GM23338 (cell line): ENCODE measurements around the gene DYSF. TPM values are rescaled to one million over a fixed set of nuclear protein-coding genes. Genes with fewer than 3 reads are reported as not detected.

ENCODE experiments used
- ATAC-seq: fragments of 200-7000 bp; cut with Tn5 transposase; 3 replicates; pipeline ENCODE4 v1.9.1; 2020
- DNase-seq: peaks from one replicate; pipeline ENCODE4 v3.0.0-alpha.2; 2015; ENCODE audit warnings: low spot score
- H2AFZ ChIP-seq: fragments of 200-600 bp; sonication (generic); 2 replicates; pipeline ENCODE4 v1.8.0; 2016; ENCODE audit warnings: antibody characterized with exemption, mild to moderate bottlenecking, moderate library complexity
- H3F3A ChIP-seq: fragments of 200-600 bp; sonication (generic); replicated peaks from 2 replicates; pipeline ENCODE4 v1.8.0; 2017; ENCODE audit warnings: antibody characterized with exemption, mixed run types, low read depth
- H3K27ac ChIP-seq: fragments of 200-600 bp; sonication (generic); 2 replicates; pipeline ENCODE4 v1.6.1; 2016; ENCODE audit warnings: low read depth
- H3K27me3 ChIP-seq: fragments of 200-600 bp; sonication (generic); 2 replicates; pipeline ENCODE4 v1.8.0; 2016; ENCODE audit warnings: mild to moderate bottlenecking, mixed run types, moderate library complexity; ENCODE audit not compliant: insufficient read depth
- H3K36me3 ChIP-seq: fragments of 200-600 bp; sonication (generic); 2 replicates; pipeline ENCODE4 v1.8.0; 2016; ENCODE audit warnings: mild to moderate bottlenecking; ENCODE audit not compliant: insufficient read depth
- H3K4me1 ChIP-seq: fragments of 200-600 bp; sonication (generic); 2 replicates; pipeline ENCODE4 v1.8.0; 2016; ENCODE audit warnings: mild to moderate bottlenecking, moderate library complexity; ENCODE audit not compliant: insufficient read depth
- H3K4me2 ChIP-seq: fragments of 200-600 bp; sonication (generic); 2 replicates; pipeline ENCODE4 v1.7.1; 2017; ENCODE audit warnings: mixed run types
- H3K4me3 ChIP-seq: fragments of 200-600 bp; sonication (generic); 2 replicates; pipeline ENCODE4 v1.6.1; 2016; ENCODE audit warnings: mixed run types
- H3K79me2 ChIP-seq: fragments of 200-600 bp; sonication (generic); replicated peaks from 2 replicates; pipeline ENCODE4 v1.8.0; 2017; ENCODE audit warnings: mild to moderate bottlenecking; ENCODE audit not compliant: insufficient read depth
- H3K9me2 ChIP-seq: fragments of 200-600 bp; sonication (generic); 2 replicates; pipeline ENCODE4 v1.8.0; 2017; ENCODE audit not compliant: insufficient read depth
- H4K20me1 ChIP-seq: fragments of 200-600 bp; sonication (generic); replicated peaks from 2 replicates; pipeline ENCODE4 v1.8.0; 2017; ENCODE audit warnings: mild to moderate bottlenecking; ENCODE audit not compliant: insufficient read depth
- H3K27ac Mint-ChIP-seq: 2 replicates; pipeline ENCODE4 v1.8.0; 2020; ENCODE audit warnings: inconsistent platforms, mild to moderate bottlenecking, moderate library complexity, mixed read lengths
- H3K27me3 Mint-ChIP-seq: 3 replicates; pipeline ENCODE4 v1.8.0; 2022; ENCODE audit warnings: low read depth, mild to moderate bottlenecking, moderate library complexity, mixed read lengths, inconsistent platforms; ENCODE audit not compliant: insufficient read depth, poor library complexity
- H3K36me3 Mint-ChIP-seq: 3 replicates; pipeline ENCODE4 v1.8.0; 2021; ENCODE audit warnings: low read depth, mild to moderate bottlenecking, inconsistent platforms, moderate library complexity, mixed read lengths
- H3K4me1 Mint-ChIP-seq: 3 replicates; pipeline ENCODE4 v1.8.0; 2020; ENCODE audit warnings: mild to moderate bottlenecking, inconsistent platforms, mixed read lengths
- H3K4me3 Mint-ChIP-seq: 3 replicates; pipeline ENCODE4 v1.8.0; 2021; ENCODE audit warnings: moderate library complexity, mild to moderate bottlenecking, inconsistent platforms, mixed read lengths
- H3K9me3 Mint-ChIP-seq: 3 replicates; pipeline ENCODE4 v1.8.0; 2020; ENCODE audit warnings: moderate library complexity, mild to moderate bottlenecking, inconsistent platforms, mixed read lengths
- CREB1 ChIP-seq: fragments of 250-450 bp; sonication (Bioruptor Pico); IDR thresholded peaks from 2 replicates; pipeline ENCODE4 v1.5.0; 2020; ENCODE audit warnings: low read depth, mild to moderate bottlenecking, moderate library complexity
- ETS1 ChIP-seq: IDR thresholded peaks from 2 replicates; pipeline ENCODE4 v1.6.1; 2016; ENCODE audit warnings: antibody characterized with exemption
- EZH2 ChIP-seq: fragments of 200-600 bp; sonication (generic); IDR thresholded peaks from one replicate; pipeline ENCODE4 v1.8.0; 2017; ENCODE audit warnings: antibody characterized with exemption, mild to moderate bottlenecking, low read depth; ENCODE audit not compliant: unreplicated experiment
- EZH2phosphoT487 ChIP-seq: fragments of 200-600 bp; sonication (generic); IDR thresholded peaks from one replicate; pipeline ENCODE4 v1.8.1; 2018; ENCODE audit warnings: antibody characterized with exemption; ENCODE audit not compliant: unreplicated experiment
- JUNB ChIP-seq: IDR thresholded peaks from one replicate; pipeline ENCODE4 v1.6.1; 2016; ENCODE audit warnings: antibody characterized with exemption; ENCODE audit not compliant: unreplicated experiment
- NANOG ChIP-seq: IDR thresholded peaks from 2 replicates; pipeline ENCODE4 v1.6.1; 2016; ENCODE audit warnings: antibody characterized with exemption, borderline replicate concordance
- POLR2AphosphoS5 ChIP-seq: IDR thresholded peaks from 2 replicates; pipeline ENCODE4 v1.6.1; 2016; ENCODE audit warnings: antibody characterized with exemption, low read depth
- REST ChIP-seq: IDR thresholded peaks from one replicate; pipeline ENCODE4 v1.6.1; 2018; ENCODE audit warnings: antibody characterized with exemption; ENCODE audit not compliant: unreplicated experiment
- ZNF114 ChIP-seq: fragments of 250-450 bp; sonication (Bioruptor Pico); IDR thresholded peaks from 2 replicates; pipeline ENCODE4 v1.5.0; 2020; ENCODE audit warnings: mild to moderate bottlenecking, moderate library complexity
- ZNF462 ChIP-seq: fragments of 250-450 bp; sonication (Bioruptor Pico); IDR thresholded peaks from 2 replicates; pipeline ENCODE4 v1.5.0; 2020; ENCODE audit warnings: mild to moderate bottlenecking, moderate library complexity
- polyA plus RNA-seq: library from polyadenylated mRNA; unstranded; fragments of >200 nt; fragmentation: Nextera tagmentation; extraction: Ambion mirVana; gene quantifications from 2 replicates; pipeline ENCODE4 v1.2.1, GENCODE V29; 2016
- total RNA-seq: library from RNA; depleted of rRNA; stranded (reverse); fragments of >200 nt; shearing (Covaris generic); gene quantifications from 2 replicates; pipeline ENCODE4 v1.2.3, GENCODE V29; 2014
- TF ChIP-seq, protein P1 (sequence below), 2 experiments: fragments of 200-600 bp in 1 of 2; sonication (generic) in 1 of 2; conservative IDR thresholded peaks; 2 replicates each; pipeline versions ENCODE4 v1.5.1 to v1.6.1; 2016 to 2017; ENCODE audit warnings: antibody characterized with exemption in 2 of 2, low read depth in 2 of 2, mild to moderate bottlenecking in 2 of 2, moderate library complexity in 1 of 2

The DYSF gene
- total and polyA plus RNA-seq, 2 experiments from 2014 or later: 7.3 to 21.3 TPM

DNA sequence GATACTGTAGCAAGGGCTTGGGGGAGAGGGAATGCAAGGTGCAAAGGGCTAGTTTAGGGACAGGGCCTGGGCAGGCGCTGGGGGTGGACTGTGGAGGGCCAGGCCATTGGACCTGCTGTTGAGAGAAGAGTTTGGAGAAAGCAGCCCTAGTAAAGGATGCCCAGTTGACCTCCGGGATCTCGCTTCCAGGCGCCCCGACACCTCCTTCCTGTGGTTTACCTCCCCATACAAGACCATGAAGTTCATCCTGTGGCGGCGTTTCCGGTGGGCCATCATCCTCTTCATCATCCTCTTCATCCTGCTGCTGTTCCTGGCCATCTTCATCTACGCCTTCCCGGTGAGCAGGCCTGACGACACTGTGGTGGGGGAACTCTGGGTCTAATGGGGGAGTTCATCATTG, 229.0 kb downstream of the DYSF start:
- H3K27ac ChIP-seq: no peak overlapping the region
- Mint-ChIP-seq H3K4me1 (no peaks in the 10 kb centered on the region), H3K9me3 (no peaks in the 10 kb centered on the region; the same call in 2 of the 3 replicates), H3K27ac (no peak overlapping the region; the same call in 1 of the 2 replicates), H3K27me3 (peaks cover 11% of the 10 kb centered on the region), H3K36me3 (peaks cover 10% of the 10 kb centered on the region; the same call in 2 of the 3 replicates), H3K4me3 (no peak overlapping the region)
- no peaks in the 10 kb centered on the region for H3K4me1 ChIP-seq
- no peaks in the 10 kb centered on the region for H3K79me2 ChIP-seq
- DNase-seq: no peak
- H3K4me2 ChIP-seq: no peak overlapping the region
- no peaks in the 10 kb centered on the region for H3K27me3 ChIP-seq
- no peaks in the 10 kb centered on the region for H3K9me2 ChIP-seq
- H3F3A ChIP-seq: no peaks in the 10 kb centered on the region
- H3K4me3 ChIP-seq: no peak overlapping the region
- H3K36me3 ChIP-seq: no peaks in the 10 kb centered on the region
- H2AFZ ChIP-seq: no peak overlapping the region
- ATAC-seq: no peak
- TF ChIP-seq REST: no peak
- no peak for TF ChIP-seq ZNF114 (CRISPR knock-in tag)
- no peak for TF ChIP-seq EZH2
- no peak for TF ChIP-seq CREB1
- no peak for TF ChIP-seq POLR2AphosphoS5
- TF ChIP-seq ZNF462 (CRISPR knock-in tag): no peak
- TF ChIP-seq ETS1: no peak
- TF ChIP-seq, protein P1, sequence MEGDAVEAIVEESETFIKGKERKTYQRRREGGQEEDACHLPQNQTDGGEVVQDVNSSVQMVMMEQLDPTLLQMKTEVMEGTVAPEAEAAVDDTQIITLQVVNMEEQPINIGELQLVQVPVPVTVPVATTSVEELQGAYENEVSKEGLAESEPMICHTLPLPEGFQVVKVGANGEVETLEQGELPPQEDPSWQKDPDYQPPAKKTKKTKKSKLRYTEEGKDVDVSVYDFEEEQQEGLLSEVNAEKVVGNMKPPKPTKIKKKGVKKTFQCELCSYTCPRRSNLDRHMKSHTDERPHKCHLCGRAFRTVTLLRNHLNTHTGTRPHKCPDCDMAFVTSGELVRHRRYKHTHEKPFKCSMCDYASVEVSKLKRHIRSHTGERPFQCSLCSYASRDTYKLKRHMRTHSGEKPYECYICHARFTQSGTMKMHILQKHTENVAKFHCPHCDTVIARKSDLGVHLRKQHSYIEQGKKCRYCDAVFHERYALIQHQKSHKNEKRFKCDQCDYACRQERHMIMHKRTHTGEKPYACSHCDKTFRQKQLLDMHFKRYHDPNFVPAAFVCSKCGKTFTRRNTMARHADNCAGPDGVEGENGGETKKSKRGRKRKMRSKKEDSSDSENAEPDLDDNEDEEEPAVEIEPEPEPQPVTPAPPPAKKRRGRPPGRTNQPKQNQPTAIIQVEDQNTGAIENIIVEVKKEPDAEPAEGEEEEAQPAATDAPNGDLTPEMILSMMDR (conservative IDR thresholded peaks at IDR 0.05; ENCODE audit: low read depth in 2 of 2): no peak
- TF ChIP-seq NANOG: no peak
- TF ChIP-seq JUNB: no peak
- TF ChIP-seq EZH2phosphoT487: no peak
- no peaks in the 10 kb centered on the region for H4K20me1 ChIP-seq
